ENCODE measurements around the gene F10. TPM values are rescaled to one million over a fixed set of nuclear protein-coding genes. Genes with fewer than 3 reads are reported as not detected.

Gene F10
- total and polyA plus RNA-seq, 2 of the 13 experiments (the other 11 are each of a cell fraction or from before 2014, with no cell fraction given) = 58.4 to 237 TPM

DNA sequence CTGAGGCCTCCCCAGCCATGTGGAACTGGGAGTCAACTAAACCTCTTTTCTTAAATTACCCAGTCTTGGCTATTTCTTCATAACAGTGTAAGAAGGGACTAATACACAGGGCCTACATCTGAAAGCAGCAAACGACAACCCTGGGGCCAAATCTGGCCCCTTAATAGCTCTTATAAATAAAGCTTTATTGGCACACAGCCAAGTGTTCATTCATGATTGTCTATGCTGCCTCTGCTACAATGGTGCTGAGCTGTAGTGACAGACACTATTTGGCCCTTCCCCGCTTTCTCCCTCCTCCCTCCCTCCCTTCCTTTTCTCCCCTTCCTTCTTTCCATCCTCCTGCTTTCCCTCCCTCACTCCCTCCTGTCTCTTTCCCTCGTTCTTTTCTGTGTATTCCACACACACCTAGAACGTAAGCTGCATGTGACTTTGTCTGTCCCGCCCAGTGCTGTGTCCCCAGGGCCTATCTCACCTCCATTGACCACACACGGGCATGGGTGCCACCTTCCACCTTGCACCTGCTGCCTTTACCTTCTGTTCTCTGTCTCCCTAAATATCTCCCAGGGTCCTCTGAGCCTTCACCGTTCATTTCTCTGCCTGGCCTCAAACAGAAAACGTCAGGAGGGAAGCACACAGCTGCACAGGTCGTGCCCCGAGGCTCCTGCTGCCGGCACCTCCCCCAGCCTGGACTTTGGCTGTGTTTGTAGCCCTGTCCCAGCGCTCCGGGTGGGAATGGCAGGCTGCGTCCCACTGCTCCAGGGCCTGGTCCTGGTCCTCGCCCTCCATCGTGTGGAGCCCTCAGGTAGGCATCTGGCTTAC is 35.5 kb downstream of the F10 start, which contains the start of gene PROZ (continued):
- TF ChIP-seq, protein P1, sequence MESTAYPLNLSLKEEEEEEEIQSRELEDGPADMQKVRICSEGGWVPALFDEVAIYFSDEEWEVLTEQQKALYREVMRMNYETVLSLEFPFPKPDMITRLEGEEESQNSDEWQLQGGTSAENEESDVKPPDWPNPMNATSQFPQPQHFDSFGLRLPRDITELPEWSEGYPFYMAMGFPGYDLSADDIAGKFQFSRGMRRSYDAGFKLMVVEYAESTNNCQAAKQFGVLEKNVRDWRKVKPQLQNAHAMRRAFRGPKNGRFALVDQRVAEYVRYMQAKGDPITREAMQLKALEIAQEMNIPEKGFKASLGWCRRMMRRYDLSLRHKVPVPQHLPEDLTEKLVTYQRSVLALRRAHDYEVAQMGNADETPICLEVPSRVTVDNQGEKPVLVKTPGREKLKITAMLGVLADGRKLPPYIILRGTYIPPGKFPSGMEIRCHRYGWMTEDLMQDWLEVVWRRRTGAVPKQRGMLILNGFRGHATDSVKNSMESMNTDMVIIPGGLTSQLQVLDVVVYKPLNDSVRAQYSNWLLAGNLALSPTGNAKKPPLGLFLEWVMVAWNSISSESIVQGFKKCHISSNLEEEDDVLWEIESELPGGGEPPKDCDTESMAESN (CRISPR knock-in tag; conservative IDR thresholded peaks at IDR 0.05) = peak; percentile 70; the same call in 1 of the 2 replicates
- TF ChIP-seq, protein P2, sequence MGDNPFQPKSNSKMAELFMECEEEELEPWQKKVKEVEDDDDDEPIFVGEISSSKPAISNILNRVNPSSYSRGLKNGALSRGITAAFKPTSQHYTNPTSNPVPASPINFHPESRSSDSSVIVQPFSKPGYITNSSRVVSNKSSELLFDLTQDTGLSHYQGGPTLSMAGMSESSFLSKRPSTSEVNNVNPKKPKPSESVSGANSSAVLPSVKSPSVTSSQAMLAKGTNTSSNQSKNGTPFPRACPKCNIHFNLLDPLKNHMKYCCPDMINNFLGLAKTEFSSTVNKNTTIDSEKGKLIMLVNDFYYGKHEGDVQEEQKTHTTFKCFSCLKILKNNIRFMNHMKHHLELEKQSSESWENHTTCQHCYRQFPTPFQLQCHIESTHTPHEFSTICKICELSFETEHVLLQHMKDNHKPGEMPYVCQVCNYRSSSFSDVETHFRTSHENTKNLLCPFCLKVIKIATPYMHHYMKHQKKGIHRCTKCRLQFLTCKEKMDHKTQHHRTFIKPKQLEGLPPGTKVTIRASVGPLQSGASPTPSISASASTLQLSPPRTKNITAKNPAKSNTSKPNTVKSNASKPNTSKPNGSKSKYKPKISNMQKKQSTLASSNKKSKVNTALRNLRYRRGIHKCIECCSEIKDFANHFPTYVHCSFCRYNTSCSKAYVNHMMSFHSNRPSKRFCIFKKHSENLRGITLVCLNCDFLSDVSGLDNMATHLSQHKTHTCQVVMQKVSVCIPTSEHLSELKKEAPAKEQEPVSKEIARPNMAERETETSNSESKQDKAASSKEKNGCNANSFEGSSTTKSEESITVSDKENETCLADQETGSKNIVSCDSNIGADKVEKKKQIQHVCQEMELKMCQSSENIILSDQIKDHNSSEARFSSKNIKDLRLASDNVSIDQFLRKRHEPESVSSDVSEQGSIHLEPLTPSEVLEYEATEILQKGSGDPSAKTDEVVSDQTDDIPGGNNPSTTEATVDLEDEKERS (CRISPR knock-in tag; IDR thresholded peaks at IDR 0.05) = peak; percentile 77; the same call in 1 of the 2 replicates
- TF ChIP-seq, protein P3, sequence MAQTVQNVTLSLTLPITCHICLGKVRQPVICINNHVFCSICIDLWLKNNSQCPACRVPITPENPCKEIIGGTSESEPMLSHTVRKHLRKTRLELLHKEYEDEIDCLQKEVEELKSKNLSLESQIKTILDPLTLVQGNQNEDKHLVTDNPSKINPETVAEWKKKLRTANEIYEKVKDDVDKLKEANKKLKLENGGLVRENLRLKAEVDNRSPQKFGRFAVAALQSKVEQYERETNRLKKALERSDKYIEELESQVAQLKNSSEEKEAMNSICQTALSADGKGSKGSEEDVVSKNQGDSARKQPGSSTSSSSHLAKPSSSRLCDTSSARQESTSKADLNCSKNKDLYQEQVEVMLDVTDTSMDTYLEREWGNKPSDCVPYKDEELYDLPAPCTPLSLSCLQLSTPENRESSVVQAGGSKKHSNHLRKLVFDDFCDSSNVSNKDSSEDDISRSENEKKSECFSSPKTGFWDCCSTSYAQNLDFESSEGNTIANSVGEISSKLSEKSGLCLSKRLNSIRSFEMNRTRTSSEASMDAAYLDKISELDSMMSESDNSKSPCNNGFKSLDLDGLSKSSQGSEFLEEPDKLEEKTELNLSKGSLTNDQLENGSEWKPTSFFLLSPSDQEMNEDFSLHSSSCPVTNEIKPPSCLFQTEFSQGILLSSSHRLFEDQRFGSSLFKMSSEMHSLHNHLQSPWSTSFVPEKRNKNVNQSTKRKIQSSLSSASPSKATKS (CRISPR knock-in tag; IDR thresholded peaks at IDR 0.05) = no peak
- TF ChIP-seq HNF4G (IDR thresholded peaks at IDR 0.05; ENCODE audit: borderline replicate concordance, low read depth, low read length) (peak; percentile 88), HNF4G (CRISPR knock-in tag; IDR thresholded peaks at IDR 0.05; ENCODE audit: borderline replicate concordance, low read depth) (peak; percentile 89), ZNF350 (CRISPR knock-in tag; IDR thresholded peaks at IDR 0.05; ENCODE audit: borderline replicate concordance, low read depth) (peak; percentile 61), RFX3 (CRISPR knock-in tag; IDR thresholded peaks at IDR 0.05) (no peak), NFRKB (IDR thresholded peaks at IDR 0.05) (no peak), ZNF17 (CRISPR knock-in tag; IDR thresholded peaks at IDR 0.05) (no peak), ZNF563 (CRISPR knock-in tag; IDR thresholded peaks at IDR 0.05) (peak; percentile 68; the same call in 1 of the 2 replicates), ZNF33B (CRISPR knock-in tag; IDR thresholded peaks at IDR 0.05) (no peak), ZFYVE20 (CRISPR knock-in tag; IDR thresholded peaks at IDR 0.05; ENCODE audit: borderline replicate concordance, low read depth) (no peak), SNAPC2 (CRISPR knock-in tag; IDR thresholded peaks at IDR 0.05) (no peak)
- TF ChIP-seq, protein P4, sequence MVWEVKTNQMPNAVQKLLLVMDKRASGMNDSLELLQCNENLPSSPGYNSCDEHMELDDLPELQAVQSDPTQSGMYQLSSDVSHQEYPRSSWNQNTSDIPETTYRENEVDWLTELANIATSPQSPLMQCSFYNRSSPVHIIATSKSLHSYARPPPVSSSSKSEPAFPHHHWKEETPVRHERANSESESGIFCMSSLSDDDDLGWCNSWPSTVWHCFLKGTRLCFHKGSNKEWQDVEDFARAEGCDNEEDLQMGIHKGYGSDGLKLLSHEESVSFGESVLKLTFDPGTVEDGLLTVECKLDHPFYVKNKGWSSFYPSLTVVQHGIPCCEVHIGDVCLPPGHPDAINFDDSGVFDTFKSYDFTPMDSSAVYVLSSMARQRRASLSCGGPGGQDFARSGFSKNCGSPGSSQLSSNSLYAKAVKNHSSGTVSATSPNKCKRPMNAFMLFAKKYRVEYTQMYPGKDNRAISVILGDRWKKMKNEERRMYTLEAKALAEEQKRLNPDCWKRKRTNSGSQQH (CRISPR knock-in tag; IDR thresholded peaks at IDR 0.05; ENCODE audit: low read depth) = no peak
- TF ChIP-seq, protein P5, sequence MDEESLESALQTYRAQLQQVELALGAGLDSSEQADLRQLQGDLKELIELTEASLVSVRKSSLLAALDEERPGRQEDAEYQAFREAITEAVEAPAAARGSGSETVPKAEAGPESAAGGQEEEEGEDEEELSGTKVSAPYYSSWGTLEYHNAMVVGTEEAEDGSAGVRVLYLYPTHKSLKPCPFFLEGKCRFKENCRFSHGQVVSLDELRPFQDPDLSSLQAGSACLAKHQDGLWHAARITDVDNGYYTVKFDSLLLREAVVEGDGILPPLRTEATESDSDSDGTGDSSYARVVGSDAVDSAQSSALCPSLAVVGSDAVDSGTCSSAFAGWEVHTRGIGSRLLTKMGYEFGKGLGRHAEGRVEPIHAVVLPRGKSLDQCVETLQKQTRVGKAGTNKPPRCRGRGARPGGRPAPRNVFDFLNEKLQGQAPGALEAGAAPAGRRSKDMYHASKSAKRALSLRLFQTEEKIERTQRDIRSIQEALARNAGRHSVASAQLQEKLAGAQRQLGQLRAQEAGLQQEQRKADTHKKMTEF (CRISPR knock-in tag; IDR thresholded peaks at IDR 0.05) = peak; percentile 57; the same call in 1 of the 2 replicates
- TF ChIP-seq, protein P6, sequence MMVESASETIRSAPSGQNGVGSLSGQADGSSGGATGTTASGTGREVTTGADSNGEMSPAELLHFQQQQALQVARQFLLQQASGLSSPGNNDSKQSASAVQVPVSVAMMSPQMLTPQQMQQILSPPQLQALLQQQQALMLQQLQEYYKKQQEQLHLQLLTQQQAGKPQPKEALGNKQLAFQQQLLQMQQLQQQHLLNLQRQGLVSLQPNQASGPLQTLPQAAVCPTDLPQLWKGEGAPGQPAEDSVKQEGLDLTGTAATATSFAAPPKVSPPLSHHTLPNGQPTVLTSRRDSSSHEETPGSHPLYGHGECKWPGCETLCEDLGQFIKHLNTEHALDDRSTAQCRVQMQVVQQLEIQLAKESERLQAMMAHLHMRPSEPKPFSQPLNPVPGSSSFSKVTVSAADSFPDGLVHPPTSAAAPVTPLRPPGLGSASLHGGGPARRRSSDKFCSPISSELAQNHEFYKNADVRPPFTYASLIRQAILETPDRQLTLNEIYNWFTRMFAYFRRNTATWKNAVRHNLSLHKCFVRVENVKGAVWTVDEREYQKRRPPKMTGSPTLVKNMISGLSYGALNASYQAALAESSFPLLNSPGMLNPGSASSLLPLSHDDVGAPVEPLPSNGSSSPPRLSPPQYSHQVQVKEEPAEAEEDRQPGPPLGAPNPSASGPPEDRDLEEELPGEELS (CRISPR knock-in tag; IDR thresholded peaks at IDR 0.05) = peak; percentile 77
